OCI-LY1 (cell line): Measurements from ENCODE around the gene IL26.

Source experiments
- H2AFZ ChIP-seq: fragments of 200-600 bp; sonication (generic), shearing (Covaris generic); 2 replicates; pipeline ENCODE4 v1.6.0; 2014; ENCODE audit warnings: antibody characterized with exemption, mild to moderate bottlenecking, low read length
- H3F3A ChIP-seq: fragments of 200-600 bp; sonication (generic), shearing (Covaris generic); 2 replicates; pipeline ENCODE4 v1.6.0; 2014; ENCODE audit warnings: mild to moderate bottlenecking, antibody characterized with exemption, low read length, moderate library complexity; ENCODE audit not compliant: insufficient read depth
- H3K27ac ChIP-seq: fragments of 200-600 bp; sonication (generic); 2 replicates; pipeline ENCODE4 v1.5.1; 2014; ENCODE audit warnings: low read length, mixed run types, mild to moderate bottlenecking, low read depth; ENCODE audit not compliant: poor library complexity, severe bottlenecking
- H3K27me3 ChIP-seq: fragments of 200-600 bp; sonication (generic); 2 replicates; pipeline ENCODE4 v1.6.0; 2014; ENCODE audit warnings: antibody characterized with exemption, mild to moderate bottlenecking, low read length, moderate library complexity; ENCODE audit not compliant: insufficient read depth
- H3K36me3 ChIP-seq: fragments of 200-600 bp; sonication (generic); 2 replicates; pipeline ENCODE4 v1.6.1; 2014; ENCODE audit warnings: mild to moderate bottlenecking, antibody characterized with exemption, low read length, moderate library complexity, mixed read lengths; ENCODE audit not compliant: insufficient read depth
- H3K4me1 ChIP-seq: fragments of 200-600 bp; sonication (generic); 2 replicates; pipeline ENCODE4 v1.5.1; 2014; ENCODE audit warnings: mild to moderate bottlenecking, low read length, moderate library complexity; ENCODE audit not compliant: insufficient read depth, severe bottlenecking
- H3K4me2 ChIP-seq: fragments of 200-600 bp; sonication (generic), shearing (Covaris generic); 2 replicates; pipeline ENCODE4 v1.6.1; 2014; ENCODE audit warnings: low read length
- H3K4me3 ChIP-seq: fragments of 200-600 bp; sonication (generic); 2 replicates; pipeline ENCODE4 v1.5.1; 2014; ENCODE audit warnings: low read length, low read depth, mild to moderate bottlenecking, mixed read lengths; ENCODE audit not compliant: poor library complexity, severe bottlenecking
- H3K79me2 ChIP-seq: fragments of 200-600 bp; shearing (Covaris generic); 2 replicates; pipeline ENCODE4 v1.6.1; 2016; ENCODE audit warnings: mixed run types, low read length, mixed read lengths; ENCODE audit not compliant: insufficient read depth
- H3K9ac ChIP-seq: fragments of 200-600 bp; sonication (generic), shearing (Covaris generic); 2 replicates; pipeline ENCODE4 v1.6.1; 2014; ENCODE audit warnings: mild to moderate bottlenecking, low read length, mixed read lengths
- H3K9me2 ChIP-seq: fragments of 200-600 bp; sonication (generic), shearing (Covaris generic); 2 replicates; pipeline ENCODE4 v1.6.1; 2014; ENCODE audit warnings: low read depth, mild to moderate bottlenecking, low read length, mixed read lengths
- H3K9me3 ChIP-seq: fragments of 200-600 bp; shearing (Covaris generic); 2 replicates; pipeline ENCODE4 v1.6.1; 2014; ENCODE audit warnings: low read length, mixed read lengths
- H4K20me1 ChIP-seq: fragments of 200-600 bp; sonication (generic), shearing (Covaris generic); 2 replicates; pipeline ENCODE4 v1.6.0; 2016; ENCODE audit warnings: mild to moderate bottlenecking, low read length; ENCODE audit not compliant: insufficient read depth
- EZH2 ChIP-seq: fragments of 200-600 bp; sonication (generic), shearing (Covaris generic); IDR thresholded peaks from 2 replicates; pipeline ENCODE4 v1.8.0; 2017; ENCODE audit warnings: borderline replicate concordance, mixed run types, mild to moderate bottlenecking, antibody characterized with exemption, low read length, moderate library complexity, mixed read lengths
- TF ChIP-seq, protein P1 (sequence below): fragments of 200-600 bp; sonication (generic), shearing (Covaris generic); IDR thresholded peaks from 2 replicates; pipeline ENCODE4 v1.5.1; 2017; ENCODE audit warnings: mild to moderate bottlenecking, antibody characterized with exemption, low read length, moderate library complexity, mixed read lengths

Gene IL26

DNA sequence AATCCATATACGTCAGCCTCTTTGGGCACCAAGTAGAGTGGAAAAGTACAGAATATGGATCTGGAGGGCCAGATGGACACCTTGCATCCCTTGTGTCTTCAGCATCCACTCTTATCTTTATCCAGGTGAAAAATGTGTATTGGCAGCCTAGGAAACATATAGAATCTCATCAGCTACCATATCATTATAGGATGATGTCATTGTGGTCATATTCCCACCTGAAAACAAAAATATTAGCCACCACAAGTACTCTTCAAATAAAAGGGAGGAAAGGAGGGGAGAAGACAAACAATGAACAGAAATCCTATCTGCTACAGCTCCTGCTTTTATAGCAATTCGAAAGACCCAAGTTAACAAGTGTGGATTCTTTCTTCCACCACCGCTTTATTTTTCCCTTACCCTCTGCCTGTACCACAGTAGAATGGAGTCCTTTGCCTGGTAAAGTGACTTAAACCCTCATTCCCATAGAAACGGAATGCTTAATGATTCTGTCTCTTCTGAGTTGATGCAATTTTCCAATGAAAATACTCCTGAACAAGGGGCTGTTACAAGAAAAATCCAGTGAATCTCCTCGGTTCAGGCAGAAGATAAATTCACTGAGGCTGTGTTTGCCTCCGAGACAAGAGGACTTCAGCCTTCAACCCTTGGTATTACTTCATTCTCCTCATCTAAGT, 13.8 kb upstream of the IL26 start:
- Histone ChIP-seq H3K79me2 (no peaks in the 10 kb centered on the region), H3K4me1 (peaks cover 28% of the 10 kb centered on the region), H3K9me2 (no peaks in the 10 kb centered on the region), H3K36me3 (no peaks in the 10 kb centered on the region), H3K4me2 (no peak overlapping the region), H3K4me3 (no peak overlapping the region), H3F3A (no peaks in the 10 kb centered on the region), H3K9me3 (no peaks in the 10 kb centered on the region), H3K27ac (no peak overlapping the region), H4K20me1 (no peaks in the 10 kb centered on the region), H2AFZ (no peak overlapping the region), H3K9ac (no peak overlapping the region), H3K27me3 (no peaks in the 10 kb centered on the region)
- TF ChIP-seq, protein P1, sequence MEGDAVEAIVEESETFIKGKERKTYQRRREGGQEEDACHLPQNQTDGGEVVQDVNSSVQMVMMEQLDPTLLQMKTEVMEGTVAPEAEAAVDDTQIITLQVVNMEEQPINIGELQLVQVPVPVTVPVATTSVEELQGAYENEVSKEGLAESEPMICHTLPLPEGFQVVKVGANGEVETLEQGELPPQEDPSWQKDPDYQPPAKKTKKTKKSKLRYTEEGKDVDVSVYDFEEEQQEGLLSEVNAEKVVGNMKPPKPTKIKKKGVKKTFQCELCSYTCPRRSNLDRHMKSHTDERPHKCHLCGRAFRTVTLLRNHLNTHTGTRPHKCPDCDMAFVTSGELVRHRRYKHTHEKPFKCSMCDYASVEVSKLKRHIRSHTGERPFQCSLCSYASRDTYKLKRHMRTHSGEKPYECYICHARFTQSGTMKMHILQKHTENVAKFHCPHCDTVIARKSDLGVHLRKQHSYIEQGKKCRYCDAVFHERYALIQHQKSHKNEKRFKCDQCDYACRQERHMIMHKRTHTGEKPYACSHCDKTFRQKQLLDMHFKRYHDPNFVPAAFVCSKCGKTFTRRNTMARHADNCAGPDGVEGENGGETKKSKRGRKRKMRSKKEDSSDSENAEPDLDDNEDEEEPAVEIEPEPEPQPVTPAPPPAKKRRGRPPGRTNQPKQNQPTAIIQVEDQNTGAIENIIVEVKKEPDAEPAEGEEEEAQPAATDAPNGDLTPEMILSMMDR: no peak
- TF ChIP-seq EZH2: no peak

DNA sequence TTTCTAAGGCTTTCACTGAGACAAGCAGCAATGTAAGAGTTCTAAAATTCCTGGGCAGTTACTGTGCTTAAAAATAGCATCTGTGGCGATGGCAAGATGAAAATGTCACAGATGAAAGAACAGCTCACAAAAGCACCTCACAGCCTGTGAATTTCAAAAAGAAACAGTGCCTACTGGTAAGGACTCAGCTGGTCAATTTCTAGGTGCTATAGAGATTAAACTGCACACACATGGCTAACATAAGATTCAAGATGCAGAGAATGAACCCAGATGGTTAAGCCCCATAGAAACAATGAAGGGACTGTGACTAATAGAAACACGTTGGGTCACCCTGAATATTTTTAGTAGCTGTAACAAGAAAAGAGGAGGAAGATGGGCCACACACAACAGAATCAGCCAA, 12.0 kb upstream of the IL26 start:
- peak overlapping the region; percentile 56; the same call in 1 of the 2 replicates for H2AFZ ChIP-seq
- no peaks in the 10 kb centered on the region for H4K20me1 ChIP-seq
- no peaks in the 10 kb centered on the region for H3K9me2 ChIP-seq
- no peaks in the 10 kb centered on the region for H3F3A ChIP-seq
- no peaks in the 10 kb centered on the region for H3K9me3 ChIP-seq
- no peak overlapping the region for H3K4me3 ChIP-seq
- H3K27me3 ChIP-seq: no peaks in the 10 kb centered on the region
- H3K36me3 ChIP-seq: no peaks in the 10 kb centered on the region
- H3K4me2 ChIP-seq: no peak overlapping the region
- no peak for TF ChIP-seq EZH2
- TF ChIP-seq, protein P1: no peak
- H3K4me1 ChIP-seq: peaks cover 28% of the 10 kb centered on the region
- H3K9ac ChIP-seq: no peak overlapping the region
- no peak overlapping the region for H3K27ac ChIP-seq
- H3K79me2 ChIP-seq: no peaks in the 10 kb centered on the region

DNA sequence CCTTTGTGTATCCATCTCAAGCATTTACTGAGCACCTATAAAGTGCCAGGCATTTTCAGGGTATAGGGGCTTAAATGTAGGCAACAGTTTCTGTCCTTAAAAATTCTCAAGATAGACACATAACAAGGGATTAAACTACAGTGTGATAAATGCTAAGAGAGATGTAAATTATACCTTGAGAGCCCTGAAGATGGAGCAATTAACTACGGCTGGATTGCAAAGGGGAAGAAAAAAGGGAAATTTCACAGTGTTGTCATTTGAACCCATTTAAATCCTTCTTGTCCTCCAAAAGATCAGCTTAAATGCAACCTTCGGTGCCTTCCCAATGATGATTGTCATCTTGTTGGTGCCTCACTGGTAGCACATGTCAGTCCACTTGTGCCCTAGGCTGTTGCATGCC, 11.5 kb upstream of the IL26 start:
- no peak for TF ChIP-seq EZH2
- TF ChIP-seq, protein P1: peak; percentile 34; the same call in 1 of the 2 replicates
- peak overlapping the region; percentile 48 for H3K4me3 ChIP-seq

More for the DNA sequence above, 11.5 kb upstream of the IL26 start:
- Histone ChIP-seq H3K9me2 (no peaks in the 10 kb centered on the region), H3K27me3 (no peaks in the 10 kb centered on the region), H3K4me1 (peaks cover 28% of the 10 kb centered on the region), H3F3A (no peaks in the 10 kb centered on the region), H4K20me1 (no peaks in the 10 kb centered on the region), H3K9me3 (no peaks in the 10 kb centered on the region), H3K36me3 (no peaks in the 10 kb centered on the region), H3K79me2 (no peaks in the 10 kb centered on the region), H3K4me2 (peak overlapping the region; percentile 68), H3K9ac (peak overlapping the region; percentile 8; the same call in 1 of the 2 replicates), H2AFZ (peak overlapping the region; percentile 56), H3K27ac (no peak overlapping the region)
